H7 (cell line): ENCODE data around the gene ZNF600. TPM values are rescaled to one million over a fixed set of nuclear protein-coding genes. Genes with fewer than 3 reads are reported as not detected.
"Not testable (repeated sequence)": the region's sequence is repeated elsewhere in the genome, so short reads cannot be mapped to it uniquely, and the experiment has no call there.

ENCODE experiments used
- DNase-seq: peaks from one replicate; pipeline ENCODE4 v3.0.0; 2012
- H3K27me3 ChIP-seq: 2 replicates; pipeline ENCODE4 v1.6.0; 2011; ENCODE audit warnings: mild to moderate bottlenecking, low read length; ENCODE audit not compliant: control insufficient read depth, insufficient read depth
- H3K36me3 ChIP-seq: replicated peaks from 2 replicates; pipeline ENCODE4 v1.5.1; 2011; ENCODE audit warnings: low read length; ENCODE audit not compliant: control insufficient read depth, insufficient read depth
- H3K4me3 ChIP-seq: 2 replicates; pipeline ENCODE4 v1.5.1; 2011; ENCODE audit warnings: low read depth, mild to moderate bottlenecking, control low read depth, low read length, moderate library complexity; ENCODE audit not compliant: insufficient read depth
- total RNA-seq: library from RNA; depleted of rRNA; stranded (reverse); fragments of >200 nt; shearing (Covaris generic); gene quantifications from 2 replicates; pipeline ENCODE4 v1.2.3, GENCODE V29; 2014; rRNA removed

Gene ZNF600
- total RNA-seq, result 5.8 TPM in 2 replicates

GRCh38 chr19:52786464-52787354, at the start of gene ZNF600:
Gene ZNF600 (minus strand): TSS chr19:52786791. CDS start chr19:52778888, 7,903 bp downstream.
- H3K27me3 ChIP-seq, result peaks cover 11% of the 10 kb centered on the region
- peak; percentile 89 for DNase-seq
- H3K4me3 ChIP-seq, result peak within 1 kb of the TSS; percentile 70
- not testable (repeated sequence) for H3K36me3 ChIP-seq

GRCh38 chr19:52834289-52834688, 47.7 kb upstream of the ZNF600 start:
- not testable (repeated sequence) for H3K27me3 ChIP-seq, DNase-seq, H3K36me3 ChIP-seq, H3K4me3 ChIP-seq

- H3K27me3 ChIP-seq, H3K36me3 ChIP-seq, H3K4me3 ChIP-seq, DNase-seq: not testable (repeated sequence)
These were observed 47.0 kb upstream of the ZNF600 start for GRCh38 chr19:52833541-52833940.

GRCh38 chr19:52829866-52830265, 43.3 kb upstream of the ZNF600 start:
- not testable (repeated sequence) for DNase-seq, H3K4me3 ChIP-seq, H3K36me3 ChIP-seq, H3K27me3 ChIP-seq

- Histone ChIP-seq H3K4me3 (no peak overlapping the region), H3K27me3 (no peaks in the 10 kb centered on the region), H3K36me3 (no peaks in the 10 kb centered on the region)
- DNase-seq, result no peak
These were observed 39.2 kb upstream of the ZNF600 start for GRCh38 chr19:52825765-52826164.

GRCh38 chr19:52823676-52824075, 37.1 kb upstream of the ZNF600 start:
- H3K36me3 ChIP-seq, result no peaks in the 10 kb centered on the region

GRCh38 chr19:52821204-52821960, 34.8 kb upstream of the ZNF600 start, which contains the start of gene ZNF28:
Gene ZNF28 (minus strand): TSS chr19:52821633. CDS start chr19:52817958, 3,675 bp downstream.
- H3K4me3 ChIP-seq, result peak within 1 kb of the TSS; percentile 57
- H3K27me3 ChIP-seq, H3K36me3 ChIP-seq: not testable (repeated sequence)
- peak; percentile 47 for DNase-seq

More at GRCh38 chr19:52823676-52824075, 37.1 kb upstream of the ZNF600 start:
- Histone ChIP-seq H3K4me3 (no peak overlapping the region), H3K27me3 (no peaks in the 10 kb centered on the region)
- DNase-seq, result no peak

- not testable (repeated sequence) for H3K36me3 ChIP-seq, H3K27me3 ChIP-seq
- H3K4me3 ChIP-seq, result peak overlapping the region; percentile 57
- DNase-seq, result peak; percentile 32
These were observed 34.0 kb upstream of the ZNF600 start for GRCh38 chr19:52820472-52821203.

- DNase-seq, result peak; percentile 21
- Histone ChIP-seq H3K27me3 (no peaks in the 10 kb centered on the region), H3K4me3 (no peak overlapping the region), H3K36me3 (peaks cover 4% of the 10 kb centered on the region)
These were observed 23.2 kb upstream of the ZNF600 start for GRCh38 chr19:52809801-52810200.

- DNase-seq, H3K4me3 ChIP-seq, H3K27me3 ChIP-seq: not testable (repeated sequence)
- peaks cover 15% of the 10 kb centered on the region for H3K36me3 ChIP-seq
These were observed 13.5 kb upstream of the ZNF600 start for GRCh38 chr19:52799950-52800640.

- no peak for DNase-seq
- H3K4me3 ChIP-seq, result no peak overlapping the region
- peaks cover 11% of the 10 kb centered on the region for H3K27me3 ChIP-seq
- H3K36me3 ChIP-seq, result no peaks in the 10 kb centered on the region
These were observed 2.8 kb upstream of the ZNF600 start for GRCh38 chr19:52789440-52789839.

- H3K27me3 ChIP-seq, result peaks cover 11% of the 10 kb centered on the region
- H3K36me3 ChIP-seq, result no peaks in the 10 kb centered on the region
- peak overlapping the region; percentile 70 for H3K4me3 ChIP-seq
- peak; percentile 54 for DNase-seq
These were observed 520 bp downstream of the ZNF600 start for GRCh38 chr19:52786078-52786463.

- DNase-seq, result no peak
- Histone ChIP-seq H3K4me3 (no peak overlapping the region), H3K36me3 (no peaks in the 10 kb centered on the region), H3K27me3 (peaks cover 11% of the 10 kb centered on the region)
These were observed 1.1 kb downstream of the ZNF600 start for GRCh38 chr19:52785506-52785905.

GRCh38 chr19:52782864-52783263, 3.7 kb downstream of the ZNF600 start:
- H3K36me3 ChIP-seq, H3K27me3 ChIP-seq, H3K4me3 ChIP-seq, DNase-seq: not testable (repeated sequence)
